HuH-7.5 (cell line): ENCODE data around the gene BZW1.
A peak's percentile ranks its signal among the peaks of the same experiment; 100 is the strongest.

Experiments
- DNase-seq: peaks from one replicate; pipeline ENCODE4 v3.0.0; 2011; ENCODE audit warnings: low spot score

The BZW1 gene

GRCh38 chr2:200839513-200839912 is 27.8 kb downstream of the BZW1 start:
- DNase-seq: no peak

GRCh38 chr2:200843993-200844948 is 32.6 kb downstream of the BZW1 start:
- DNase-seq: no peak

- DNase-seq: no peak
Observed at GRCh38 chr2:200845194-200845593, 33.5 kb downstream of the BZW1 start.

GRCh38 chr2:200845669-200846325 is 34.1 kb downstream of the BZW1 start:
- no peak for DNase-seq

- no peak for DNase-seq
Observed at GRCh38 chr2:200847269-200847668, 35.6 kb downstream of the BZW1 start.

GRCh38 chr2:200847939-200848338 is 36.2 kb downstream of the BZW1 start:
- DNase-seq: no peak

GRCh38 chr2:200850512-200851256 is 39.0 kb downstream of the BZW1 start:
- no peak for DNase-seq

GRCh38 chr2:200851398-200852248 is 39.9 kb downstream of the BZW1 start:
- DNase-seq: no peak

GRCh38 chr2:200852605-200853004 is 40.9 kb downstream of the BZW1 start:
- no peak for DNase-seq

- DNase-seq: no peak
Observed at GRCh38 chr2:200856806-200857205, 45.1 kb downstream of the BZW1 start.

GRCh38 chr2:200860092-200860795 is 48.5 kb downstream of the BZW1 start:
- no peak for DNase-seq

GRCh38 chr2:200861617-200862155 is 50.0 kb downstream of the BZW1 start:
- DNase-seq: no peak

GRCh38 chr2:200862532-200863000 is 50.9 kb downstream of the BZW1 start:
- DNase-seq: no peak

GRCh38 chr2:200863782-200864175 is 52.1 kb downstream of the BZW1 start:
- DNase-seq: no peak

GRCh38 chr2:200864176-200865034 is 52.7 kb downstream of the BZW1 start, which contains the start of gene CLK1:
Gene CLK1 (minus strand): TSS chr2:200864658. CDS start chr2:200861862, 2,796 bp downstream.
- peak; percentile 76 for DNase-seq

GRCh38 chr2:200869014-200869413 is 57.3 kb downstream of the BZW1 start:
- DNase-seq: no peak

- DNase-seq: no peak
Observed at GRCh38 chr2:200871151-200871550, 59.4 kb downstream of the BZW1 start.

- DNase-seq: no peak
Observed at GRCh38 chr2:200873560-200873959, 61.9 kb downstream of the BZW1 start.
